ENCODE data around the gene MGAT2.
"Not testable (repeated sequence)": the region's sequence is repeated elsewhere in the genome, so short reads cannot be mapped to it uniquely, and the experiment has no call there.

GRCh38 chr14:49619273-49619672 is 1.3 kb upstream of the MGAT2 start:
- TF ChIP-seq CTCF (IDR thresholded peaks at IDR 0.05 in 8 of 11, conservative IDR thresholded peaks at IDR 0.05 in 3 of 11); POLR2A (IDR thresholded peaks at IDR 0.05): not testable (repeated sequence)

Measured in spleen (tissue), 7 donors.